H1 (cell line): ENCODE measurements around the gene SLC23A1. TPM values are rescaled to one million over a fixed set of nuclear protein-coding genes. Genes with fewer than 3 reads are reported as not detected.

Experiments used
- CTCF ChIA-PET: fragments of 300-600 bp; sonication (Branson Sonifier 250); formaldehyde crosslinking; loops from one replicate; lab custom pipeline; 2021; ENCODE audit not compliant: partially characterized antibody; lab: Charles Lee
- POLR2A ChIA-PET: fragments of 300-600 bp; sonication (Branson Sonifier 250); formaldehyde crosslinking; loops from one replicate; lab custom pipeline; 2021; ENCODE audit warnings: inconsistent platforms; ENCODE audit not compliant: partially characterized antibody; lab: Charles Lee
- DNase-seq, 2 experiments: peaks; one replicate each; pipeline versions ENCODE4 v3.0.0 to v3.0.0-alpha.2; 2010 to 2022; ENCODE audit warnings: low spot score in 2 of 2, low read depth in 1 of 2, mixed read lengths in 1 of 2
- FAIRE-seq: peaks from 2 replicates; lab custom pipeline; 2011; peaks lifted over from hg19 to GRCh38; lab: Jason Lieb, UNC
- H2AFZ ChIP-seq: 2 replicates; pipeline ENCODE4 v1.8.1; 2012; ENCODE audit warnings: low read length, inconsistent platforms
- H2AK5ac ChIP-seq: 2 replicates; pipeline ENCODE4 v1.6.1; 2013; ENCODE audit warnings: low read depth, low read length
- H2BK120ac ChIP-seq: replicated peaks from 2 replicates; pipeline ENCODE3; 2013; ENCODE audit warnings: low read depth, low read length, inconsistent platforms
- H2BK12ac ChIP-seq: 2 replicates; pipeline ENCODE4 v1.6.1; 2013; ENCODE audit warnings: low read depth, low read length
- H2BK15ac ChIP-seq: 2 replicates; pipeline ENCODE4 v1.6.1; 2013; ENCODE audit warnings: low read length
- H2BK20ac ChIP-seq: 2 replicates; pipeline ENCODE4 v1.6.1; 2013; ENCODE audit warnings: low read length
- H2BK5ac ChIP-seq: 2 replicates; pipeline ENCODE4 v1.6.1; 2013; ENCODE audit warnings: low read depth, low read length
- H3K14ac ChIP-seq: 2 replicates; pipeline ENCODE4 v1.6.1; 2013; ENCODE audit warnings: inconsistent platforms; ENCODE audit not compliant: insufficient read length
- H3K18ac ChIP-seq: 2 replicates; pipeline ENCODE4 v1.6.1; 2013; ENCODE audit warnings: low read length; ENCODE audit errors: extremely low read depth
- H3K23ac ChIP-seq: 2 replicates; pipeline ENCODE4 v1.6.1; 2013; ENCODE audit warnings: inconsistent platforms; ENCODE audit not compliant: insufficient read length
- H3K23me2 ChIP-seq: 2 replicates; pipeline ENCODE4 v1.6.1; 2013; ENCODE audit warnings: low read depth, low read length
- H3K27ac ChIP-seq: 2 replicates; pipeline ENCODE4 v1.6.1; 2011; ENCODE audit warnings: low read depth, low read length, inconsistent platforms
- H3K27me3 ChIP-seq, 4 experiments: replicated peaks in 1 of 4; 1 replicate in 1 of 4; 2 replicates in 3 of 4; pipeline versions ENCODE4 v1.6.1 to v1.8.1; 2011 to 2013; ENCODE audit warnings: low read length in 3 of 4, mild to moderate bottlenecking in 3 of 4, inconsistent platforms in 2 of 4, mixed read lengths in 2 of 4, moderate library complexity in 1 of 4; ENCODE audit not compliant: control insufficient read depth in 3 of 4, insufficient read depth in 3 of 4; ENCODE audit errors: extremely low read depth in 1 of 4
- H3K36me3 ChIP-seq, 4 experiments: 2 replicates each; pipeline versions ENCODE4 v1.6.1 to v1.8.1; 2011 to 2013; ENCODE audit warnings: mild to moderate bottlenecking in 4 of 4, low read length in 3 of 4, moderate library complexity in 2 of 4, control low read depth in 1 of 4, inconsistent platforms in 1 of 4; ENCODE audit not compliant: insufficient read depth in 4 of 4, control insufficient read depth in 2 of 4
- H3K4ac ChIP-seq: replicated peaks from 2 replicates; pipeline ENCODE3; 2013; ENCODE audit warnings: low read length, low read depth, mixed read lengths, inconsistent platforms; ENCODE audit not compliant: insufficient read length
- H3K4me1 ChIP-seq, 4 experiments: replicated peaks in 1 of 4; 1 replicate in 1 of 4; 2 replicates in 3 of 4; pipeline versions ENCODE4 v1.6.1 to v1.8.1; 2011 to 2013; ENCODE audit warnings: low read length in 3 of 4, inconsistent platforms in 2 of 4, mixed read lengths in 1 of 4; ENCODE audit not compliant: insufficient read depth in 4 of 4, control insufficient read depth in 3 of 4
- H3K4me2 ChIP-seq, 2 experiments: 2 replicates each; pipeline versions ENCODE4 v1.6.1 to v1.8.1; 2011 to 2013; ENCODE audit warnings: low read depth in 2 of 2, low read length in 2 of 2, control low read depth in 1 of 2, inconsistent platforms in 1 of 2, mild to moderate bottlenecking in 1 of 2; ENCODE audit not compliant: insufficient read depth in 1 of 2
- H3K4me3 ChIP-seq, 4 experiments: fragments of 200-600, 300-600 bp in 1 of 4; sonication (generic), shearing (Covaris generic), sonication (Bioruptor Twin) in 1 of 4; 2 replicates each; pipeline versions ENCODE4 v1.5.1 to v1.8.1; 2011 to 2016; ENCODE audit warnings: low read length in 4 of 4, low read depth in 3 of 4, control low read depth in 2 of 4, inconsistent platforms in 2 of 4, mild to moderate bottlenecking in 2 of 4, mixed read lengths in 1 of 4, moderate library complexity in 1 of 4; ENCODE audit not compliant: insufficient read depth in 2 of 4; ENCODE audit errors: extremely low read depth in 1 of 4
- H3K56ac ChIP-seq: replicated peaks from 2 replicates; pipeline ENCODE3; 2013; ENCODE audit warnings: low read depth, mild to moderate bottlenecking, mixed read lengths, low read length, inconsistent platforms; ENCODE audit not compliant: insufficient read length
- H3K79me1 ChIP-seq: 2 replicates; pipeline ENCODE4 v1.6.1; 2013; ENCODE audit warnings: low read depth, low read length, control low read depth
- H3K79me2 ChIP-seq, 2 experiments: 2 replicates each; pipeline versions ENCODE4 v1.6.1 to v1.8.1; 2012 to 2013; ENCODE audit warnings: low read length in 2 of 2, mild to moderate bottlenecking in 2 of 2, inconsistent platforms in 1 of 2; ENCODE audit not compliant: insufficient read depth in 2 of 2, control insufficient read depth in 1 of 2
- H3K9ac ChIP-seq, 4 experiments: replicated peaks in 1 of 4; 1 replicate in 1 of 4; 2 replicates in 3 of 4; pipeline versions ENCODE4 v1.6.1 to v1.8.1; 2011 to 2013; ENCODE audit warnings: low read depth in 3 of 4, low read length in 3 of 4, control low read depth in 2 of 4, mild to moderate bottlenecking in 2 of 4, moderate library complexity in 2 of 4, inconsistent platforms in 1 of 4; ENCODE audit errors: extremely low read depth in 1 of 4
- H3K9me3 ChIP-seq, 2 experiments: 2 replicates each; pipeline versions ENCODE4 v1.6.1 to v1.8.1; 2012 to 2013; ENCODE audit warnings: mild to moderate bottlenecking in 2 of 2, moderate library complexity in 2 of 2, control low read depth in 1 of 2, inconsistent platforms in 1 of 2, low read depth in 1 of 2, low read length in 1 of 2, mixed read lengths in 1 of 2; ENCODE audit not compliant: insufficient read depth in 2 of 2
- H4K20me1 ChIP-seq, 2 experiments: replicated peaks in 1 of 2; 2 replicates each; pipeline versions ENCODE3 to v1.8.1; 2011 to 2013; ENCODE audit warnings: inconsistent platforms in 2 of 2, low read length in 2 of 2, mild to moderate bottlenecking in 1 of 2; ENCODE audit not compliant: insufficient read depth in 2 of 2, control insufficient read depth in 1 of 2
- H4K5ac ChIP-seq: 2 replicates; pipeline ENCODE4 v1.6.1; 2013; ENCODE audit warnings: low read length, low read depth, mixed read lengths, inconsistent platforms; ENCODE audit not compliant: insufficient read length
- H4K8ac ChIP-seq: 2 replicates; pipeline ENCODE4 v1.8.0; 2013; ENCODE audit warnings: mild to moderate bottlenecking, moderate library complexity, low read length, inconsistent platforms; ENCODE audit not compliant: insufficient read depth; ENCODE audit errors: extremely low read depth
- H4K91ac ChIP-seq: replicated peaks from 2 replicates; pipeline ENCODE3; 2013; ENCODE audit warnings: low read length, mixed read lengths, inconsistent platforms; ENCODE audit not compliant: insufficient read length
- CBX5 ChIP-seq: fragments of 300-800, 300-1000 bp; sonication (generic); IDR thresholded peaks from 2 replicates; pipeline ENCODE4 v1.7.1; 2016; ENCODE audit warnings: antibody characterized with exemption, low read length, low read depth
- CREB1 ChIP-seq: IDR thresholded peaks from 2 replicates; pipeline ENCODE4 v1.6.1; 2012; ENCODE audit warnings: inconsistent platforms
- HDAC6 ChIP-seq: IDR thresholded peaks from one replicate; pipeline ENCODE4 v1.7.1; 2012; ENCODE audit warnings: low read depth, mild to moderate bottlenecking, inconsistent platforms, low read length, moderate library complexity
- KDM1A ChIP-seq: fragments of 200-600, 300-600 bp; sonication (generic); IDR thresholded peaks from 2 replicates; pipeline ENCODE4 v1.7.1; 2016; ENCODE audit warnings: mild to moderate bottlenecking, low read length, borderline replicate concordance
- MAFK ChIP-seq: IDR thresholded peaks from 2 replicates; pipeline ENCODE4 v1.6.1; 2012; ENCODE audit warnings: low read depth, mild to moderate bottlenecking, improper control_type of control experiment, low read length
- RBBP5 ChIP-seq: IDR thresholded peaks from 2 replicates; pipeline ENCODE4 v1.7.1; 2012; ENCODE audit warnings: low read depth, mild to moderate bottlenecking, inconsistent platforms, low read length, moderate library complexity, borderline replicate concordance
- SP4 ChIP-seq: IDR thresholded peaks from 2 replicates; pipeline ENCODE4 v1.6.1; 2012; ENCODE audit warnings: low read length, inconsistent platforms
- WGBS, 2 experiments: shearing (Covaris generic) in 1 of 2; methylation state at CpG; one replicate each; pipeline versions ENCODE4 v1.1.6 to v1.1.7; 2013 to 2015; ENCODE audit warnings: low lambda C conversion rate in 2 of 2, mixed read lengths in 2 of 2, inconsistent platforms in 1 of 2, low coverage in 1 of 2, missing lambda C conversion rate in 1 of 2; ENCODE audit not compliant: insufficient replicate concordance in 2 of 2, insufficient coverage in 1 of 2, insufficient read length in 1 of 2; ENCODE audit errors: extremely low coverage in 1 of 2, missing lambda C conversion rate in 1 of 2; 5-methylcytosine and 5-hydroxymethylcytosine counted together
- polyA plus RNA-seq, 7 experiments: library from polyadenylated mRNA; depleted of rRNA in 3 of 7; stranded (reverse) in 5 of 7; unstranded in 2 of 7; fragments of >200 nt in 5 of 7; fragments of 200-250 nt in 2 of 7; gene quantifications; 1 replicate in 5 of 7; 2 replicates in 1 of 7; 4 replicates in 1 of 7; pipeline versions ENCODE4 v1.2.1 to v1.2.3, GENCODE V29; 2011 to 2013; ENCODE audit warnings: missing spikeins in 2 of 7, mixed read lengths in 2 of 7
- total RNA-seq: library from RNA; stranded (reverse); fragmentation: NEBNext Ultra II Directional; extraction: Animal tissue kit (Norgen Biotek cat#: 25700); gene quantifications from 2 replicates; pipeline ENCODE4 v1.2.1, GENCODE V29; 2021

Gene SLC23A1
- total and polyA plus RNA-seq, 2 of the 8 experiments (the other 6 are each of a cell fraction or from before 2014, with no cell fraction given), result not detected

DNA sequence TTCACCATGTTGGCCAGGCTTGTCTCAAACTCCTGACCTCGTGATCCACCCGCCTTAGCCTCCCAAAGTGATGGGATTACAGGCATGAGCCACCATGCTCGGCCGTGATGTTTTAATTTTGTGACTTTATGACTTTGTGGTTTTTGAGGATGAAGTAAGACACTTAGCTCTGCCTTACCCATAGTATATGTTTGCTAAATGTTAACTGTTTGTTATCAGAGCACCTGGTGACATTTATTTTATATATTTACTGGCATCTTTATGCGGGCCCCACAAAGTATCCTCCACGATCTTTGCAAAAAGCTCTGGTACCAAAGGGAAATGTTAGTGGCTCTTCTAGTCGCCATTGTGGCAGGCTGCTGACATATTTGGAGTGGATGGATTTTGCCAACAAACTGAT is 6.7 kb downstream of the SLC23A1 start:
- no peak overlapping the region for H2AFZ ChIP-seq
- H2AK5ac ChIP-seq, result no peak overlapping the region
- no peak for FAIRE-seq
- H3K4me3 ChIP-seq, result no peak overlapping the region
- H3K9me3 ChIP-seq, result no peaks in the 10 kb centered on the region
- no peak overlapping the region for H4K5ac ChIP-seq
- peaks cover 2% of the 10 kb centered on the region; the same call in 1 of the 2 replicates for H3K79me1 ChIP-seq
- no peak overlapping the region for H2BK15ac ChIP-seq
- DNase-seq, result no peak
- no peak overlapping the region for H3K4ac ChIP-seq
- no peaks in the 10 kb centered on the region for H3K27me3 ChIP-seq
- H4K20me1 ChIP-seq, result peaks cover 0 to 3% of the 10 kb centered on the region in 2 experiments
- ChIA-PET POLR2A (interaction anchor here (1.0 to 3.9 kb wide), 10 partner anchors 8 to 82 kb away, joined by 3 to 13 read pairs (median 4); partner anchors contain the start of gene PROB1), CTCF (interaction anchor here (0.6 to 3.6 kb wide), 4 partner anchors 14 to 34 kb away, joined by 3 to 14 read pairs (median 3); partner anchors contain the start of gene PAIP2)
- H3K23ac ChIP-seq, result no peak overlapping the region
- no peak overlapping the region for H3K27ac ChIP-seq
- H3K14ac ChIP-seq, result no peak overlapping the region
- no peaks in the 10 kb centered on the region for H3K23me2 ChIP-seq
- H2BK5ac ChIP-seq, result no peak overlapping the region
- H3K18ac ChIP-seq, result no peak overlapping the region
- peaks cover 0 to 10% (median 7%) of the 10 kb centered on the region in 4 experiments; a peak in 4 of 8 replicates for H3K36me3 ChIP-seq
- no peak overlapping the region for H2BK12ac ChIP-seq
- no peak overlapping the region for H3K56ac ChIP-seq
- H3K79me2 ChIP-seq, result no peaks in the 10 kb centered on the region
- peaks cover 0 to 11% (median 0%) of the 10 kb centered on the region in 4 experiments; a peak in 2 of 7 replicates for H3K4me1 ChIP-seq
- H4K8ac ChIP-seq, result no peak overlapping the region
- 93% methylated on average over 7 of the region's 7 CpGs; no CpG with 5 or more reads in 1 of the 2 experiments for WGBS, 2 experiments
- H2BK120ac ChIP-seq, result no peak overlapping the region
- H2BK20ac ChIP-seq, result no peak overlapping the region
- H3K9ac ChIP-seq, result no peak overlapping the region
- no peak overlapping the region for H4K91ac ChIP-seq
- no peak overlapping the region for H3K4me2 ChIP-seq
- TF ChIP-seq HDAC6 (no peak), CREB1 (no peak), MAFK (no peak), RBBP5 (no peak), SP4 (no peak), KDM1A (no peak), CBX5 (no peak)
